Progenitor cell of endocrine pancreas (in vitro differentiated cells): ENCODE results near the gene PUS1. TPM values are rescaled to one million over a fixed set of nuclear protein-coding genes. Genes with fewer than 3 reads are reported as not detected.

Source experiments
- DNase-seq: peaks from one replicate; pipeline ENCODE4 v3.0.0; 2021; ENCODE audit warnings: low spot score; ENCODE audit not compliant: unreplicated experiment
- H3K27ac Mint-ChIP-seq: 2 replicates; pipeline ENCODE4 v1.8.0; 2021; ENCODE audit warnings: mild to moderate bottlenecking, moderate library complexity, mixed read lengths
- H3K27me3 Mint-ChIP-seq: 2 replicates; pipeline ENCODE4 v1.8.0; 2021; ENCODE audit warnings: mixed read lengths
- H3K36me3 Mint-ChIP-seq: 2 replicates; pipeline ENCODE4 v1.8.0; 2022; ENCODE audit warnings: mixed read lengths; ENCODE audit not compliant: insufficient read depth
- H3K4me1 Mint-ChIP-seq: 2 replicates; pipeline ENCODE4 v1.8.0; 2021; ENCODE audit warnings: low read depth, mixed read lengths
- H3K4me3 Mint-ChIP-seq: 2 replicates; pipeline ENCODE4 v1.8.0; 2021; ENCODE audit warnings: low read depth, mild to moderate bottlenecking, moderate library complexity, mixed read lengths
- H3K9me3 Mint-ChIP-seq: 2 replicates; pipeline ENCODE4 v1.8.0; 2021; ENCODE audit warnings: low read depth, mixed read lengths
- CTCF ChIP-seq: fragments of 200-600 bp; sonication (generic); IDR thresholded peaks from one replicate; pipeline ENCODE4 v1.5.0; 2021; ENCODE audit warnings: antibody characterized with exemption, mild to moderate bottlenecking; ENCODE audit not compliant: unreplicated experiment
- total RNA-seq: library from RNA; stranded (reverse); gene quantifications from 2 replicates; pipeline ENCODE4 v1.2.1, GENCODE V29; 2021

PUS1 gene
- total RNA-seq, 1 donor from 2014 or later: 38.5 TPM

GRCh38 chr12:131892711-131893604, 36.1 kb upstream of the PUS1 start:
- Mint-ChIP-seq H3K4me3 (peak overlapping the region; percentile 35), H3K27ac (peak overlapping the region; percentile 62)

DNA sequence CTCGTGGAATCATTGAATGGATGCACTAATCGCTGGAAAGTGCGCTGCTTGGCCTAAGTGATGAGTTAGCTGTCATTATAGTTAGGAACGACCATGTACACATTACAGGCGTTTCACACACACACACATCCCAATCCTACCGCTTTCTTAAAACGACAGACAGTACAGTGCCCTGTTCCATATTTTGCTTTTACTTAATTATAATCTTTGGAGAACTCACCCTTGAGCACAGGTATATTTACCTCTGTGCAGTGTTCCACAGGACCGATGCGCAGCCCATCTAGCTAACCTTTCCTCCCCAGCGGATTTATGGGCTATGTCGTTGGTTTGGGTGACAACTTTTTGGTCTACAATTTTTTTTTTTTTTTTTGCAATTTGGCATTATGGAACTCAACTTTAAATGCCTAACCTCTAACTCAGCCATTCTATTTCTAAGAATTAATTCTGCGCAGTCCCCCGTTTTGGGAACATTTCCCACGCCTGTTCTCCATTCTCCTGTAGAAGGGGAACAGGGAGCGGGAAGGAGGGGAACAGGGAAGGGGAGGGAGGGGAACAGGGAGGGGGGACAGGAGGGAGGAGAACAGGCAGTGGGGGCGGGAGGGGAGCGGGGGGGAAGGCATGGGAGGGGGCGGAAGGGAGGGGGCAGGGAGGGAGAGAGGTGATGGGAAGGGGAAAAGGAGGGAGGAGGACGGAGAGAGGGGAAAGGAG, 35.3 kb upstream of the PUS1 start:
- DNase-seq: no peak
- TF ChIP-seq CTCF: no peak
- peaks cover 2% of the 10 kb centered on the region for H3K36me3 Mint-ChIP-seq
- peak overlapping the region; percentile 35 for H3K4me3 Mint-ChIP-seq
- peaks cover 6% of the 10 kb centered on the region for H3K27me3 Mint-ChIP-seq
- H3K4me1 Mint-ChIP-seq: peaks cover 18% of the 10 kb centered on the region
- H3K9me3 Mint-ChIP-seq: no peaks in the 10 kb centered on the region
- no peak overlapping the region for H3K27ac Mint-ChIP-seq

More at GRCh38 chr12:131892711-131893604, 36.1 kb upstream of the PUS1 start:
- peaks cover 17% of the 10 kb centered on the region for H3K4me1 Mint-ChIP-seq
- peaks cover 9% of the 10 kb centered on the region for H3K27me3 Mint-ChIP-seq
- peaks cover under 1% of the 10 kb centered on the region for H3K36me3 Mint-ChIP-seq
- no peak for TF ChIP-seq CTCF
- DNase-seq: no peak
- no peaks in the 10 kb centered on the region for H3K9me3 Mint-ChIP-seq

GRCh38 chr12:131894313-131894860, 34.7 kb upstream of the PUS1 start, which contains the start of gene ULK1:
Gene ULK1, plus strand, starts transcription at chr12:131894622. Its CDS starts 380 bp downstream, at chr12:131895002.
- no peaks in the 10 kb centered on the region for H3K9me3 Mint-ChIP-seq
- H3K36me3 Mint-ChIP-seq: peaks cover 2% of the 10 kb centered on the region
- DNase-seq: peak; percentile 94
- peak within 1 kb of the TSS; percentile 98 for H3K27ac Mint-ChIP-seq
- H3K4me3 Mint-ChIP-seq: peak within 1 kb of the TSS; percentile 84
- no peak for TF ChIP-seq CTCF
- peaks cover 3% of the 10 kb centered on the region for H3K27me3 Mint-ChIP-seq
- H3K4me1 Mint-ChIP-seq: peaks cover 15% of the 10 kb centered on the region

DNA sequence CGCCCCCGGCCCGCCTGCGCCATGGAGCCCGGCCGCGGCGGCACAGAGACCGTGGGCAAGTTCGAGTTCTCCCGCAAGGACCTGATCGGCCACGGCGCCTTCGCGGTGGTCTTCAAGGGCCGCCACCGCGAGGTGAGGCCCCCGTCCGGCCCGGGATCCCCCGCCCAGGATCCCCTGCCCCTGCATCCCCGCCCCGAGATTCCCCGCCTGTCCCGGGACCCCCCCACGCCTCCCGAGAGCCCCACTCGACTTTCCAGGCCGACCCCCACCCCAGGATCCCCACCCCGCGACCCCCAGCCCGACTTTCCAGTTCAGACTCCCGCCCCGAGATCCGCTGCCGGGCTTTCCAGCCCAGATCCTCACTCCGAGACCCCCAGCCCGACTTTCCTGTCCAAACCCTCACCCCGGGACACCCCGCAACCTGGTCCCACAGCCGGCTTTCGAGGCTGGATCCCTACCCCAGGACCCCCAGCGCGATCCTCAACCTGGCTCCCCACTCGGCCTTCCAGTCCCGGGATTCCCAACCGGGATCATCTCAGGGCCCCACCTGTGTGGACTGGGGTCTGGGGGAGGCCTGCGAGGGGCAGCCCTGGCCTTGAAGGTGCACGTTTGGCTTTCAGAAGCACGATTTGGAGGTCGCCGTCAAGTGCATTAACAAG, 34.0 kb upstream of the PUS1 start:
- H3K27me3 Mint-ChIP-seq: no peaks in the 10 kb centered on the region
- no peaks in the 10 kb centered on the region for H3K9me3 Mint-ChIP-seq
- no peak for TF ChIP-seq CTCF
- H3K4me1 Mint-ChIP-seq: peaks cover 12% of the 10 kb centered on the region
- H3K4me3 Mint-ChIP-seq: peak overlapping the region; percentile 84
- H3K36me3 Mint-ChIP-seq: peaks cover 2% of the 10 kb centered on the region
- H3K27ac Mint-ChIP-seq: peak overlapping the region; percentile 98
- no peak for DNase-seq

- Mint-ChIP-seq H3K36me3 (peaks cover 3% of the 10 kb centered on the region), H3K4me3 (peak overlapping the region; percentile 84), H3K9me3 (no peaks in the 10 kb centered on the region), H3K4me1 (peaks cover 14% of the 10 kb centered on the region), H3K27me3 (no peaks in the 10 kb centered on the region), H3K27ac (peak overlapping the region; percentile 98)
- TF ChIP-seq CTCF: no peak
- DNase-seq: no peak
Measured at GRCh38 chr12:131895640-131896079, 33.4 kb upstream of the PUS1 start.
